Left lobe of liver (tissue), 2 donors: Measurements from ENCODE around the gene ZNF497. TPM values are rescaled to one million over a fixed set of nuclear protein-coding genes. Genes with fewer than 3 reads are reported as not detected.
"Not testable (repeated sequence)": the region's sequence is repeated elsewhere in the genome, so short reads cannot be mapped to it uniquely, and the experiment has no call there.

ENCODE experiments used
- ATAC-seq: fragments of 200-7000 bp; cut with Tn5 transposase; one replicate; pipeline ENCODE4 v1.9.1; 2020; ENCODE audit warnings: mild to moderate bottlenecking, moderate library complexity
- DNase-seq: peaks from one replicate; pipeline ENCODE4 v3.0.0-alpha.2; 2020; ENCODE audit warnings: low spot score
- total RNA-seq: library from RNA; stranded (reverse); gene quantifications from one replicate; pipeline ENCODE4 v1.2.1, GENCODE V29; 2021
- donor health status: DM: no; HTN: no; CAD: no; lungs with moderate emphysema.
- donor health status: DM: no; HTN: yes; CAD: no.

The ZNF497 gene
- total RNA-seq, 1 donor from 2014 or later: 2.4 TPM

- ATAC-seq (no peak), DNase-seq (no peak)
These were observed 43.3 kb downstream of the ZNF497 start for GRCh38 chr19:58319241-58319640.

GRCh38 chr19:58318297-58318696, 44.3 kb downstream of the ZNF497 start:
- no peak for DNase-seq
- ATAC-seq: no peak

- peak; percentile 66 for ATAC-seq
- no peak for DNase-seq
These were observed 45.0 kb downstream of the ZNF497 start for GRCh38 chr19:58317476-58318072.

GRCh38 chr19:58315580-58315979, 47.0 kb downstream of the ZNF497 start:
- DNase-seq (no peak), ATAC-seq (no peak)

- ATAC-seq: no peak
- DNase-seq: no peak
These were observed 51.1 kb downstream of the ZNF497 start for GRCh38 chr19:58311345-58311865.

- ATAC-seq, DNase-seq: not testable (repeated sequence)
These were observed 51.9 kb downstream of the ZNF497 start for GRCh38 chr19:58310685-58311084.

- DNase-seq (no peak), ATAC-seq (no peak)
These were observed 54.8 kb downstream of the ZNF497 start for GRCh38 chr19:58307736-58308135.

- ATAC-seq (peak; percentile 36), DNase-seq (no peak)
These were observed 56.6 kb downstream of the ZNF497 start for GRCh38 chr19:58305932-58306323.

- DNase-seq (peak; percentile 97), ATAC-seq (peak; percentile 98)
These were observed 57.3 kb downstream of the ZNF497 start, which contains the start of gene ERVK3-1 for GRCh38 chr19:58305065-58305931. TSS of gene ERVK3-1 (plus strand) at chr19:58305377. CDS start at chr19:58312169, 6,792 bp downstream.

GRCh38 chr19:58304748-58305064, 57.8 kb downstream of the ZNF497 start:
- DNase-seq: no peak
- peak; percentile 2 for ATAC-seq

Other genes starting within 250 kb of the ZNF497 start
- gene ZNF329, start 212.0 kb downstream of the ZNF497 start, total RNA-seq: 5.7 TPM
- 13.7 TPM for gene ZNF274, start 179.7 kb downstream of the ZNF497 start, total RNA-seq
- 10.0 TPM for gene ZNF544, start 133.8 kb downstream of the ZNF497 start, total RNA-seq
- 1.8 TPM for gene ZNF8, start 83.8 kb downstream of the ZNF497 start, total RNA-seq
- gene ERVK3-1, start 57.4 kb downstream of the ZNF497 start, total RNA-seq: 14.3 TPM
- gene ZSCAN22, start 35.8 kb downstream of the ZNF497 start, total RNA-seq: 2.4 TPM
- 1,433 TPM for gene A1BG, start 9.3 kb downstream of the ZNF497 start, total RNA-seq
- gene ZNF837, start 18.3 kb upstream of the ZNF497 start, total RNA-seq: 2.9 TPM
- 311 TPM for gene RPS5, start 24.5 kb upstream of the ZNF497 start, total RNA-seq
- gene RNF225, start 32.9 kb upstream of the ZNF497 start, total RNA-seq: not detected
- gene ZNF584, start 45.9 kb upstream of the ZNF497 start, total RNA-seq: 5.8 TPM
- gene ZNF132, start 77.4 kb upstream of the ZNF497 start, total RNA-seq: 1.9 TPM
- gene ZNF324B, start 88.9 kb upstream of the ZNF497 start, total RNA-seq: 4.6 TPM
- gene ZNF324, start 104.3 kb upstream of the ZNF497 start, total RNA-seq: 2.7 TPM
- 2.4 TPM for gene ZNF446, start 113.6 kb upstream of the ZNF497 start, total RNA-seq
- 736 TPM for gene SLC27A5, start 149.2 kb upstream of the ZNF497 start, total RNA-seq
- gene ZBTB45, start 157.1 kb upstream of the ZNF497 start, total RNA-seq: 5.0 TPM
- gene TRIM28, start 181.3 kb upstream of the ZNF497 start, total RNA-seq: 84.0 TPM
- 73.4 TPM for gene CHMP2A, start 192.4 kb upstream of the ZNF497 start, total RNA-seq
- 20.5 TPM for gene UBE2M, start 195.9 kb upstream of the ZNF497 start, total RNA-seq
- gene MZF1, start 210.6 kb upstream of the ZNF497 start, total RNA-seq: 15.2 TPM